GM18499 (cell line): ENCODE results near the gene VASN.

Experiments used
- ATAC-seq: cut with Tn5 transposase; IDR thresholded peaks from one replicate; pipeline ENCODE4 v1.9.1; 2021; ENCODE audit warnings: moderate number of reproducible peaks; ENCODE audit not compliant: insufficient read depth, unreplicated experiment

Gene VASN

DNA sequence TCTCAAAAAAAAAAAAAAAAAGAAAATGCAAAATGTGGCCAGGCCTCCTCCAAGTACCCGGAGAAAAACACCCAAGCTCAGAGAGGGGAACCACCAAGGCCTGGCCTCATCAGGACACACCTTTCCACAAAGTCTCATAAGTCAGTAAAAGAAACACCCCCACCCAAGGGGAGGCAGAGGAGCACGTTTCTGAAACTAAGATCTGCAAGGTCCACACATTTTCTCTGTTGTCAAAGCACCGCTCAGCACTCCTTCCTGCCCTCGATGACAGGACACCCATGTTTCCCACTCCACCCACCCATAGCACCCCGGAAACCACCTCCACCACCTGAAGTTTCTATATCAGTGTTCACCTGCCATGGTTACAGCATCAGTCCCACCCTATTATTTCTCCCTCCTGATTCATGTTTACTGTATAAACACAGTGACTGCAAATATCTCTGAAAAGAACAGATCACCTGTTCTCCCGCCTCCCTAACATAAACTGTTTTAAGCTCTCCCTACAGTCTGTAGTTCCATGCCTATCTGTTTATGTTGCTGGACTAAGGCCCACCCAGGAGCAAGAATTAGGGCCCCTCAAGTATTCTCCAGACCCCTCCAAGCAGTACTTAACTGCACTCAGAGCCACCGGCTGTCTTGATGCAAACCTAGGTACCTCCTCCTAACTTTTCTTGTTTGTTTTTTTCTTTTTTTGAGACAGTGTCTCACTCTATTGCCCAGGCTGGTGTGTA lies 42.7 kb downstream of the VASN start:
- peak; percentile 58 for ATAC-seq

DNA sequence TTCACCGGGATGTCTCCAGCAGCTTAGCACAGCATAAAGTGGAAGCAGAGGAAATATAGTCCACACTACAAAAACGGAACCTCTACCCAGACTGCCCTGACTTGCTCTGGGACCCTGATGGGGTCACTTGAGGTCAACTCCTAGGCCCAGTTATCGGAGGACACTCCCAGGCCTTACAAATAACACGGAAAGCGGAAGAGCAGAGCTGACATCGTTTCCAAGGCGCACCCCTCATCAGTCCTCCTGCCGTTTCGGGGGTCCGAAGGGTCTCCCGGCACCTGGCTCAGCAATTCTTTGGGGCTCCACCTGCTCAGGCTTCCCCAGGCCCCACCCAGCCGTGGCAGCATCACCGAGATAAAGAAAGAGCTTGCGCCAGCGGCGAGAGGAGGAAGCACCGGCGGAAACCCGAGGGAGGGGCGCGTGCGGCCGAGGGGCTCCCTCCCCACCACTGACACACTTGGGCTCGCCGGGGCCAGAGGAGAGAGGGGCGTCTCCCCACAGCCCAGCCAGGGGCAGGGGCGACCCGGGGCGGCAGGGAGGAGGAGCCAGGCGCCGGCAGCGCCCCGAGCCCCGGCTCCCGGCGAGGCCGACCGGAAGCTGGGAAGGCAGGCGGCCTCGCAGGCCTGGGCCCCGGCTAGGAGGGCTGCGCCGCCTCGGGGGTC lies 44.0 kb downstream of the VASN start:
- ATAC-seq = no peak

DNA sequence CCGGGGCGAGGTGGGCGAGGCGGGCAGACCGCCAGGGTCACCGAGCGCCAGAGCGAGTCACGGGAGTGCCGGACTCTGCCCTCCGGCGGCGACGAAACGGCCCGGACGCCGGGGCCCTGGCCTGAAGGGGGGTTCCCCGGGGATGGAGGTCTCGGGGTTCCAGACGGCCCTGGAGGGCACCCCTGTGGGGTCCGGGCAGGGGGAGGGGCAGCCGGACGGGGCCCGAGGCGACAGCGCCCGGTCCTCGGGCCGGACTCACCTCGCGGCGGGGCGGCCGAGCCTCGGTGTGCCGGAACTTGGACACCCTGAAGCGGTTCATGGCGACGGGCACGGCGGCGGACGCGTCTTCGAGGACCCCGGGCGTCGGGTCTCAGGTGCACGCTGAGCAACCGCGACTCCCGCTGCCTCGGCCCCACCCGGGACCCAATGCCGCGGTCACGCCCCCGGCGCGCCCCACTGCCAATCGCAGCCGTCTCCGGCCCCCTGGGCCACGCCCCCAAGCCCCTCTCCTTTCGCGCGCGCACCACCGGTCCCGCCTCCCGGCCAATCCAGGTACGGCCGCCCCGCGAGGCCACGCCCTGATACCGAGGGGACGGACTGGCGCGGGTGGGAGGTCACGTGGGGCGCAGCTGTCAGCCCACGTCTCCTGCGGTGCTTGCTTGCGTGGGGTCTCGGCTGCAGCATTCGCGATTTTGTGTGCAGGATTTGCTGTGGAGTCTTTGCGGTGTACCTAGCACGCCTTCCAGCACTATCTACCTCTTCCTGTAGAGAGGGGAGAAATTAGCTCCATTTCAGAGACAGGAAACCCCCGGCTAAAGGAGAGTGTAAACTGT lies 44.8 kb downstream of the VASN start, which contains the start of gene CORO7:
TSS of gene CORO7 (minus strand) at position 397 of the 833 bp plus-strand sequence. CDS start at position 319, 78 bp downstream.
- ATAC-seq = peak; percentile 26

DNA sequence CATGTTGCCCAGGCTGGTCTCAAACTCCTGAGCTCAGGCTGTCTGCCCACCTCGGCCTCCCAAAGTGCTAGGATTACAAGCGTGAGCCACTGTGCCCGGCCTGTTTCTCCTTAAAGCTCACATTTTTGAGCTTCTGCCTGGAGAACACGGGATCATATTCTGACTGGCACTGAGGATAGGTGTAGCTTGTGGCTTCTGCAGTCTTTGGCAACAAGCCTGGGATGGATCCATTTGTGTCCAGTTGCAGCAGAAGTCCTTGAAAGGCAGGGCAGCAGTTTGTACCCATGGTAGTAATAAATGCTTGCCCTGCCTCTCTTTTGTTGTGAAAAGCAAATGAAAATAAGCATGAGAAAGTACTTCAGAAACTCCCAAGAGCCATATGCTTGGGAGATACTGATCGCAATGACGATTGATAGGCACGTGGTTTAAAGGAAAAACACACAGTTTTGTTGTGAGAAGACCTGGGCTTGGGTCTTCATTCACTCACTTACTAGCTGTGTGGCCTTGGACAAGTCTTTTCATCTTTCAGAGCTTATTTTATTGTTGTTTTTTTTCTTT lies 47.8 kb downstream of the VASN start:
- ATAC-seq = no peak

DNA sequence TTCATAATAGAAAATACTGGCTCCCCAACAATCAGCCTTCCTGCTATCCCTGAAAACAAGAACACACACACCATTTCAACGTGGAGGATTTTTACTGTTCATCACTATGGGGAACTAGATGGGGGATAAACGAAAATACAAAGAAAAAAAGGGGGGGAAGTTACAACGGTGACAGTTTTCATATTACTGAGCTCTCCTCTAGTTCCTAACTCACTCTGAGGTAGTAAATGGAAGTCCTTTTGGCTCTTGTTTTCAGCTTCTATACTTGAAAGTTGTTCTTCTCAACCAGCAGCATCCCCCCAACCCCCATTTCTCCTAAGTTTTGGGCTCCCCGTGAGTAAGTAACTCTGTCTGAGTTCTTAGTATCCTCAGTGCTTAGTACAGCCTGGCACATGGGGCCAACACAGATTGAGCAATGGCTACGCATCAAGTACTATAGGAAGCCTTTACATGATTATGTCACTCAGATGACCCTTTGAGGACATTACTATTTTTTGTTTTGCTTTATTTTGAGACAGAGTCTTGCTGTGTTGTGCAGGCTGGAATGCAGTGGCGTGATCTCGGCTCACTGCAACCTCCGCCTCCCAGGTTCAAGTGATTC lies 49.0 kb downstream of the VASN start:
- ATAC-seq = no peak

DNA sequence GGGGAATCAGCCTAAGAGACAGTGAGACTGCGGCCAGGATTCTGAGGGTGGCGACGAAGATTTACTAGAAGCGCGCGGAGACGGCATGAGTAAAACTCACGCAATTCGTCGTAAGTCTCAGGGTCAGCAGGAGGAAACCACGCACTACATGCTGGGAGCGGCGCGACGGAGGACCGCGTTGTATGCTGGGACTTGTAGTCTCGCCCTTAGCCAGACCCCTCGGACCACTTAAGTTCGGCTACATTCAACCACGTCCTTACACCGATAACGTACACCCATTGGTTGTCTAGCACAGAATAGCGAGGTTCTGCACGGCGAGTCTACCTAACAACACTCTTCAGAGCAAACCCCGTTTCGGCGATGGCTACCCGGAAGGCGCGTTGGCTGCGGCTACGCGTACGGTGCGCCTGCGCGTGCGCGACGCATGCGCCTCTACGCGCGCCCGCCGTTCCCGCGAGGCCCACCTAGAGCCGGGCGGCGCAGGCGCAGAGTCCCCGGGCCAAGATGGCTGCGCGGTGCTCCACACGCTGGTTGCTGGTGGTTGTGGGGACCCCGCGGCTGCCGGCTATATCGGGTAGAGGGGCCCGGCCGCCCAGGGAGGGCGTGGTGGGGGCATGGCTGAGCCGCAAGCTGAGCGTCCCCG lies 53.9 kb downstream of the VASN start, which contains the start of gene DNAJA3:
TSS of gene DNAJA3 (plus strand) at position 491 of the 643 bp plus-strand sequence. CDS start at position 505, 14 bp downstream.
- peak; percentile 65 for ATAC-seq

DNA sequence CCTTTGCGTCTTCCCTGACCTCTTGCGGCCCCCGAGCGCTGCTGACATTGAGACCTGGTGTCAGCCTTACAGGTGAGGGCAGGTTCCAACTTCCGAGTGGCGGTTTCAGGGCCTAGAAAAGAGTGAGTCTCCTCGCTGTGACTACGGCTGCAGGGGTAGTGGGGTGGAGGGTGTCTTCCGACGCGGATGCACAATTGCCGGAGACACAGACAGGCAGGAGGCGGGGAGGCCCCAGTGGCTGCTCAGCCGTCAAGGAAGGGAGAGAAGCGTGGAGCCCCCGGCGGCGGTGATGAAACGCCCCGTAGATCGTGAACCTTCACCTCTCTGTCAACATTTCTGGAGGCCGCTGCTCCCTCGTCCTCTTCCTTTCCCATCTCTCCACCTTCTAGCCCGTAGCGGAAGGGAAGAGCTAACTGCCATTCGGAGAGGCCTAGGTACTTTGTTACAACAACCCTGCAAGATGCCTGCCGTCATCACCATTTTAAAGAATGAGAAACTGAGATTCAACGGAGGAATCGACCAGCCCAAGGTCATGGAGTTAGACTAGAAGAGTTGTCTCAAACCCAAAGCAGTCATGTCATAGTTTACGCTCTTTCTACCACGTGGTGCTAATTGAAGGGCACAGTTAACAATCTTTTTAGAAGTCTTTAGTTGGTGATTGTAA lies 54.5 kb downstream of the VASN start:
- ATAC-seq = peak; percentile 30

DNA sequence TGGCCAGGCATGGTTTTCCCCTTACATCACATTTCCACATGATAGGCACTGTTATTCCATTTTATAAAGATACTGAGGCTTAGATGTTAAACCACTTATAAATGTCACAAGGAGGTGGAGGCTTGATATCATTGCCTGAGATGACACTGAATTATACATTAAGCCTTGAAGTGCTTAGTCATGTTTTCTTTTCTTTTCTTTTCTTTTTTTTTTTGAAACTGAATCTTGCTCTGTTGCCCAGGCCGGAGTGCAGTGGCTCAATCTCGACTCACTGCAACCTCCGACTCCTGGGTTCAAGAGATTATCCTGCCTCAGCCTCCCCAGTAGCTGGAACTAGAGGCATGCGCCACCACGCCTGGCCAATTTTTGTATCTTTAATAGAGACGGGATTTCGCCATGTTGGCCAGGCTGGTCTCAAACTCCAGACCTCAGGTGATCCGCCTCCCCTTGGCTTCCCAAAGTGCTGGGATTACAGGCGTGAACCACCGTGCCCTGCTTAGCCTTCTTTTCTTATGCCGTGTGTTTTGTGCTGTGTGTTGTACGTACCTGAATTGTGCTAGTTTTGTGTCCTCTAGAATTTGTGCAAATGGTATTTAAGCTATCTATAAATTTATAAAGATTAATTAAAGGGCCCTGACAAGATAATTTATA lies 55.2 kb downstream of the VASN start:
- no peak for ATAC-seq

DNA sequence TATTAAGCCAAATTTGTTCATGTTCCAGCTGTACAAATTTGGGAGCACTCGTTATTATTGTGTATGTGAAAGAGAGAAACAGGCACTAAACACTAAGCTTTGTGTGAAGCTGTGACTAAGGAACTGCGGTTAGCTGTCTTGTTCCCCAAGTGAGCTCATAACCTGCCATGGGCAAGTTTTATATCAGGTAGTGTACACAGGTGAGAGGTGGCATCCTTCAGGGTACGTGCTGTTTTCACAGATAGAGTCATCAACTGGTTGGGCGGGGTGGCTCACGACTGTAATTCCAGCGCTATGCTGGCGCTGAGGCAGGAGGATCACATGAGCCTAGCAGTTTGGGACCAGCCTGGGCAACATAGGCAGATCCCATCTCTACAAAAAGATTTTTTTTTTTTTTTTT lies 56.9 kb downstream of the VASN start:
- no peak for ATAC-seq

DNA sequence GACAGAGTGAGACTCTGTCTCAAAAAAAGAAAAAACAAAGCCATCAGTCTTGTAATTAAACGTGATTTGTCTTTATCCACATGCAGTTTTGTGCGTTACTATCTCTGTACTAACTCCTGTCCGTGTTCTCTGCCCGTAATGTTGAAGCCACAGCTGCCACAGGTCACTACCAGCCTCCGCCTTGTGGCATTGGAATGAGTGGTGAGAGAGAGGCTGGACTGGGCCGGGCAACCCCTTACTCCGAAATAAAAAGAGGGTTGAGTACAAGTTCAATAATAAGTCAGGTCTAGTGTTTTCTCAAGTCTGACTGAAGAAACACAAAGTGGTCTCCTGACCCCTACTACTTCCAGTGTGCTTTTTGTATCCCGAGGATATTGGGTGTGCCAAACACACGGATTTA lies 59.4 kb downstream of the VASN start:
- no peak for ATAC-seq
